HepG2 (cell line): ENCODE data around the gene ISY1. TPM values are rescaled to one million over a fixed set of nuclear protein-coding genes. Genes with fewer than 3 reads are reported as not detected.

Experiments used
- ARID5B ChIP-seq: IDR thresholded peaks from 2 replicates; pipeline ENCODE4 v1.4.0; 2020; ENCODE audit warnings: mild to moderate bottlenecking, missing genetic modification reagents
- ATF6 ChIP-seq: sonication (generic); formaldehyde crosslinking; conservative IDR thresholded peaks from 2 replicates; pipeline ENCODE4 v1.4.0; 2020; ENCODE audit warnings: missing genetic modification reagents
- JDP2 ChIP-seq: sonication (generic); formaldehyde crosslinking; IDR thresholded peaks from 2 replicates; pipeline ENCODE4 v1.8.1; 2022; ENCODE audit warnings: missing genetic modification reagents, borderline replicate concordance
- MBD4 ChIP-seq: IDR thresholded peaks from 2 replicates; pipeline ENCODE4 v1.6.1; 2012; ENCODE audit warnings: low read length, inconsistent platforms, borderline replicate concordance
- MEF2D ChIP-seq: sonication (generic); formaldehyde crosslinking; IDR thresholded peaks from 2 replicates; pipeline ENCODE4 v1.5.1; 2020; ENCODE audit warnings: mild to moderate bottlenecking, missing genetic modification reagents
- NFE2 ChIP-seq: sonication (generic); formaldehyde crosslinking; IDR thresholded peaks from 2 replicates; pipeline ENCODE4 v1.4.0; 2020; ENCODE audit warnings: missing genetic modification reagents
- PRMT3 ChIP-seq: sonication (generic); formaldehyde crosslinking; IDR thresholded peaks from 2 replicates; pipeline ENCODE4 v1.8.1; 2022; ENCODE audit warnings: low read depth, mild to moderate bottlenecking, moderate library complexity, missing genetic modification reagents, borderline replicate concordance
- SALL2 ChIP-seq: sonication (generic); formaldehyde crosslinking; IDR thresholded peaks from 2 replicates; pipeline ENCODE4 v1.8.1; 2023; ENCODE audit warnings: mild to moderate bottlenecking, missing genetic modification reagents, inconsistent platforms
- SMARCC2 ChIP-seq: fragments of 450-650 bp; IDR thresholded peaks from 2 replicates; pipeline ENCODE4 v1.6.1; 2017; ENCODE audit warnings: antibody characterized with exemption, mild to moderate bottlenecking
- SOX6 ChIP-seq, 2 experiments: fragments of 450-650 bp in 1 of 2; sonication (generic) in 1 of 2; formaldehyde crosslinking in 1 of 2; IDR thresholded peaks; 2 replicates each; pipeline versions ENCODE4 v1.4.0 to v1.6.1; 2017 to 2020; ENCODE audit warnings: antibody characterized with exemption in 1 of 2, mild to moderate bottlenecking in 1 of 2, missing genetic modification reagents in 1 of 2
- TRAFD1 ChIP-seq: sonication (generic); formaldehyde crosslinking; IDR thresholded peaks from 2 replicates; pipeline ENCODE4 v1.5.1; 2020; ENCODE audit warnings: missing genetic modification reagents, mild to moderate bottlenecking, borderline replicate concordance
- ZNF3 ChIP-seq: IDR thresholded peaks from 2 replicates; pipeline ENCODE4 v1.7.0; 2017; ENCODE audit warnings: inconsistent platforms
- ZNF546 ChIP-seq: sonication (generic); formaldehyde crosslinking; conservative IDR thresholded peaks from 2 replicates; pipeline ENCODE4 v1.8.1; 2023; ENCODE audit warnings: mild to moderate bottlenecking, missing genetic modification reagents
- ZNF652 ChIP-seq: IDR thresholded peaks from 2 replicates; pipeline ENCODE4 v1.6.1; 2016; ENCODE audit warnings: low read depth, borderline replicate concordance
- ZNF660 ChIP-seq: sonication (generic); formaldehyde crosslinking; IDR thresholded peaks from 2 replicates; pipeline ENCODE4 v1.5.1; 2020; ENCODE audit warnings: mild to moderate bottlenecking, low read depth, missing genetic modification reagents, borderline replicate concordance
- ZNF746 ChIP-seq: sonication (generic); formaldehyde crosslinking; IDR thresholded peaks from 2 replicates; pipeline ENCODE4 v1.8.0; 2022; ENCODE audit warnings: mild to moderate bottlenecking, missing genetic modification reagents
- ZNF788 ChIP-seq: sonication (generic); formaldehyde crosslinking; IDR thresholded peaks from 2 replicates; pipeline ENCODE4 v1.5.0; 2020; ENCODE audit warnings: mild to moderate bottlenecking, missing genetic modification reagents, borderline replicate concordance
- polyA plus RNA-seq, 8 experiments: library from polyadenylated mRNA; depleted of rRNA in 3 of 8; stranded (reverse) in 7 of 8; unstranded in 1 of 8; fragments of >200 nt; fragmentation: Illumina TruSeq in 4 of 8; extraction: Trizol in 4 of 8; gene quantifications; 2 replicates each; pipeline versions ENCODE4 v1.2.1 to v1.2.3, GENCODE V29; 2011 to 2016; ENCODE audit warnings: low read depth in 4 of 8, missing spikeins in 1 of 8, mixed read lengths in 1 of 8; ENCODE audit not compliant: insufficient read depth in 1 of 8
- total RNA-seq, 5 experiments: library from RNA; depleted of rRNA; stranded (reverse); fragments of >200 nt; fragmentation: Illumina TruSeq; extraction: Trizol; gene quantifications; 2 replicates each; pipeline ENCODE4 v1.2.3, GENCODE V29; 2016; ENCODE audit warnings: low read depth in 1 of 5
- TF ChIP-seq, protein P1 (sequence below): sonication (generic); formaldehyde crosslinking; IDR thresholded peaks from 2 replicates; pipeline ENCODE4 v1.4.0; 2020; ENCODE audit warnings: missing genetic modification reagents

ISY1 gene
- total and polyA plus RNA-seq, 2 of the 13 experiments (the other 11 are each of a cell fraction or from before 2014, with no cell fraction given), result 21.0 to 39.1 TPM

DNA sequence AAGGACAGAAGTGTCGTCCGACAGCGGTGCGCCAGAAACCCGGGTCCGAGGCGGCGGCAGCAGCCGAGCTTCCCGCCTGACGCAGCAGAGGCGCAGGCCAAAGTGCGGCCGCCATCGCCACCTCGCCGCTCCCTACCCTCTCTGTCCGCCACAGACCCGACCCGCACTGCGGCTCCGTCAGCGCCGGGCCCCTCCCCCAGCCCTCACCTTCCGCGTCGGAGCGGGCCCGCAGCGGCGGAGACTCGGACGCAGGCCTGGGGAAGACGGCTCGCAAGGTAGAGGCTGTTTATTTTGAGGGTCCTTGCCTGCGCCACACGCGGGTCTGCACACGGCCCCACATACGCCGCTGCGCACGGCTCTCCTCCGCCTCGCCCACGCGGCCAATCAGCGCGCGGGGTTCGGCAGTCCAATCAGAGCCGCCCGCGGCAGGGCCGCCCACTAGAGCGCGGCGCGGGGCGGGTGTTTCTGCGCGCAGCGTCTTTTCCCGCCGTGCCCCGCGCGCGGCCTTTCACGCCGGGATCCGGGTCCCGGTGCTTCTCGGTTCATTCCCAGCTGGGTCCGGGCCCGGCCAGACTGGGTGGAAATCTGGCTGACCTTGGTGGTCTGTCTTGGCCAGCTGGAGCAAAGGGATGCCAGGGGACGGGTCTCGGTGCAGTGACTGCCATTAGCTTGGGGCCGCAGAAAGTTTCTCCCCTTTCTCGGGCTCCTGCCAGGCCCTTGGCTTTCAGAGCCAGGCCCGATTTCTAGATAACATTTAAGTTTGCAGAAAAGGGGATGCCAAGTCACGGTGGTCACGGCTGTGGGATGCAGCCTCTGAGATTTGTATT is 22.9 kb upstream of the ISY1 start, which contains the start of gene CNBP (continued):
- no peak for TF ChIP-seq ATF6
- peak; percentile 98 for TF ChIP-seq ZNF546 (CRISPR knock-in tag)
- no peak for TF ChIP-seq TRAFD1
- peak; percentile 91; the same call in 1 of the 2 replicates for TF ChIP-seq SALL2 (CRISPR knock-in tag)
- no peak for TF ChIP-seq MBD4
- no peak for TF ChIP-seq ZNF652 (CRISPR knock-in tag)
- no peak for TF ChIP-seq JDP2 (CRISPR knock-in tag)
- no peak for TF ChIP-seq NFE2 (CRISPR knock-in tag)
- TF ChIP-seq ZNF660, result no peak
- no peak for TF ChIP-seq SMARCC2
- TF ChIP-seq, protein P1, sequence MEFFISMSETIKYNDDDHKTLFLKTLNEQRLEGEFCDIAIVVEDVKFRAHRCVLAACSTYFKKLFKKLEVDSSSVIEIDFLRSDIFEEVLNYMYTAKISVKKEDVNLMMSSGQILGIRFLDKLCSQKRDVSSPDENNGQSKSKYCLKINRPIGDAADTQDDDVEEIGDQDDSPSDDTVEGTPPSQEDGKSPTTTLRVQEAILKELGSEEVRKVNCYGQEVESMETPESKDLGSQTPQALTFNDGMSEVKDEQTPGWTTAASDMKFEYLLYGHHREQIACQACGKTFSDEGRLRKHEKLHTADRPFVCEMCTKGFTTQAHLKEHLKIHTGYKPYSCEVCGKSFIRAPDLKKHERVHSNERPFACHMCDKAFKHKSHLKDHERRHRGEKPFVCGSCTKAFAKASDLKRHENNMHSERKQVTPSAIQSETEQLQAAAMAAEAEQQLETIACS (CRISPR knock-in tag), result no peak
- TF ChIP-seq SOX6 (IDR thresholded peaks at IDR 0.05), result no peak
- peak; percentile 76 for TF ChIP-seq SOX6 (CRISPR knock-in tag; IDR thresholded peaks at IDR 0.05)
- no peak for TF ChIP-seq ZNF3
- 0 out of 2 replicates have a peak, but pooled peaks have one; percentile 55 for TF ChIP-seq MEF2D (CRISPR knock-in tag)
- TF ChIP-seq PRMT3 (CRISPR knock-in tag), result no peak
- peak; percentile 51; the same call in 1 of the 2 replicates for TF ChIP-seq ZNF746 (CRISPR knock-in tag)
- TF ChIP-seq ZNF788, result no peak; the same call in 1 of the 2 replicates
- TF ChIP-seq ARID5B, result peak; percentile 42
